Lower leg skin (tissue), 4 donors: Measurements from ENCODE around the gene SLC9A5. TPM values are rescaled to one million over a fixed set of nuclear protein-coding genes. Genes with fewer than 3 reads are reported as not detected.

Experiments
- DNase-seq, 2 donors: peaks; one replicate each; pipeline ENCODE4 v3.0.0-alpha.2; 2019; ENCODE audit warnings: low spot score in 2 of 2
- H3K4me3 ChIP-seq: fragments of 200-600 bp; sonication (generic); 2 replicates; pipeline ENCODE4 v1.5.1; 2017; ENCODE audit warnings: mild to moderate bottlenecking, low read depth; ENCODE audit not compliant: poor library complexity, severe bottlenecking
- POLR2A ChIP-seq, 2 donors: fragments of 450-650 bp; IDR thresholded peaks; one replicate each; pipeline ENCODE4 v1.6.1; 2016 to 2017; ENCODE audit warnings: antibody characterized with exemption in 2 of 2, mild to moderate bottlenecking in 1 of 2, moderate library complexity in 1 of 2
- WGBS, 2 donors: methylation state at CpG; one replicate each; pipeline ENCODE4 v1.1.5; 2018; 5-methylcytosine and 5-hydroxymethylcytosine counted together
- intact Hi-C: fragments of 100-400 bp; cut with DNase I; formaldehyde crosslinking; loops from one replicate; pipeline ENCODE4 v1.15.0; 2023; ENCODE audit warnings: low total_unique reads
- total RNA-seq, 4 donors: library from RNA; depleted of rRNA; stranded (reverse); fragments of >200 nt; gene quantifications; one replicate each; pipeline ENCODE4 v1.1.0, GENCODE V29; 2016
- TF ChIP-seq, protein P1 (sequence below), 3 donors: fragments of 450-650 bp; IDR thresholded peaks; one replicate each; pipeline ENCODE4 v1.5.1; 2016; ENCODE audit warnings: antibody characterized with exemption in 3 of 3, mild to moderate bottlenecking in 3 of 3, moderate library complexity in 2 of 3

Gene SLC9A5
- total RNA-seq, 4 donors from 2014 or later = 0.04 to 0.83 (median 0.64) TPM

GRCh38 chr16:67263201-67263600, 14.4 kb downstream of the SLC9A5 start:
- DNase-seq = no peak
- TF ChIP-seq, protein P1, sequence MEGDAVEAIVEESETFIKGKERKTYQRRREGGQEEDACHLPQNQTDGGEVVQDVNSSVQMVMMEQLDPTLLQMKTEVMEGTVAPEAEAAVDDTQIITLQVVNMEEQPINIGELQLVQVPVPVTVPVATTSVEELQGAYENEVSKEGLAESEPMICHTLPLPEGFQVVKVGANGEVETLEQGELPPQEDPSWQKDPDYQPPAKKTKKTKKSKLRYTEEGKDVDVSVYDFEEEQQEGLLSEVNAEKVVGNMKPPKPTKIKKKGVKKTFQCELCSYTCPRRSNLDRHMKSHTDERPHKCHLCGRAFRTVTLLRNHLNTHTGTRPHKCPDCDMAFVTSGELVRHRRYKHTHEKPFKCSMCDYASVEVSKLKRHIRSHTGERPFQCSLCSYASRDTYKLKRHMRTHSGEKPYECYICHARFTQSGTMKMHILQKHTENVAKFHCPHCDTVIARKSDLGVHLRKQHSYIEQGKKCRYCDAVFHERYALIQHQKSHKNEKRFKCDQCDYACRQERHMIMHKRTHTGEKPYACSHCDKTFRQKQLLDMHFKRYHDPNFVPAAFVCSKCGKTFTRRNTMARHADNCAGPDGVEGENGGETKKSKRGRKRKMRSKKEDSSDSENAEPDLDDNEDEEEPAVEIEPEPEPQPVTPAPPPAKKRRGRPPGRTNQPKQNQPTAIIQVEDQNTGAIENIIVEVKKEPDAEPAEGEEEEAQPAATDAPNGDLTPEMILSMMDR (IDR thresholded peaks at IDR 0.05) = no peak
- no peak for TF ChIP-seq POLR2A (IDR thresholded peaks at IDR 0.05)
- H3K4me3 ChIP-seq = no peak overlapping the region
- intact Hi-C loops = no loop called here
- WGBS, 2 donors = 88 to 92% methylated on average over 3 of the region's 3 CpGs

GRCh38 chr16:67264277-67264676, 15.5 kb downstream of the SLC9A5 start:
- no peak for DNase-seq
- TF ChIP-seq, protein P1 (IDR thresholded peaks at IDR 0.05) = no peak
- TF ChIP-seq POLR2A (IDR thresholded peaks at IDR 0.05) = no peak
- intact Hi-C loops = no loop called here
- 77 to 89% methylated on average over 9 of the region's 9 CpGs for WGBS, 2 donors
- H3K4me3 ChIP-seq = no peak overlapping the region

- no peak for DNase-seq
- intact Hi-C loops = no loop called here
- H3K4me3 ChIP-seq = no peak overlapping the region
- no peak for TF ChIP-seq POLR2A (IDR thresholded peaks at IDR 0.05)
- TF ChIP-seq, protein P1 (IDR thresholded peaks at IDR 0.05) = no peak
- WGBS, 2 donors = 80 to 94% methylated on average over 5 of the region's 5 CpGs
Measured at GRCh38 chr16:67264866-67265265, 16.1 kb downstream of the SLC9A5 start.

DNA sequence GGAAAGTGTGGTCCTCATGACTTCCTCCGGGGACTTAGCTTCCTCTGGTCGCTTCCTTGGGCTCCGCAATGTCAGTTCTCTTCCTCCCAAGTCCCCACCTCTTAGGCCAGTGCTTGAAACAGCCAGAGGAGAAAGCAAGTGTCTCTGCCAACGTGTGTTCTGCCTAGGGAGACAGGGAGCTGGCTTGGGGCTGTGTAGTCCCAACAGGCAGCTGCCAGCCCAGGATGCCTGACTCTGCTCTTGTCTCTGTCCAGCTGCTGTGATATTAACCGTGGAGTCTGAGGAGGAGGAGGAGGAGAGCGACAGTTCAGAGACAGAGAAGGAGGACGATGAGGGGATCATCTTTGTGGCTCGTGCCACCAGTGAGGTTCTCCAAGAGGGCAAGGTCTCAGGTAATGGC, 17.1 kb downstream of the SLC9A5 start:
- no peak for DNase-seq
- TF ChIP-seq, protein P1 (IDR thresholded peaks at IDR 0.05) = no peak
- no peak for TF ChIP-seq POLR2A (IDR thresholded peaks at IDR 0.05)
- no peak overlapping the region for H3K4me3 ChIP-seq
- intact Hi-C loops = no loop called here
- WGBS, 2 donors = 68 to 72% methylated on average over 8 of the region's 8 CpGs

DNA sequence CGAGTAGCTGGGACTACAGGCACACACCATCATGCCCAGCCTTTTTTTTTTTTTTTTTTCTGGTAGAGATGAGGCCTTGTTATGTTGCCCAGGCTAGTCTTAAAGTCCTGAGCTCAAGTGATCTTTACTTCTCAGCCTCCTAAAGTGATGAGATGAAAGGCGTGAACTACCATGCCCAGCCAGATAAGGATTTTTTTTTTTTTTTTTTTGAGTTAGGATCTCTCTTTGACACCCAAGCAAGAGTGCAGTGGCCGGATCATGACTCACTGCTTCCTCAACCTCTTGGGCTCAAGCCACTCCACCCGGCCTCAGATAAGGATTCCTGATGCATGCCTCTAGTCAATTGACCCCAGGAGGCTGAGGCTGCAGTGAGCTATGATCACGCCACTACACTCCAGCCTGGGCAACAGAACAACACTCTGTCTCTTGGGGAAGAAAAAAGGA, 19.4 kb downstream of the SLC9A5 start:
- intact Hi-C loops = no loop called here
- TF ChIP-seq, protein P1 (IDR thresholded peaks at IDR 0.05) = no peak
- no peak for TF ChIP-seq POLR2A (IDR thresholded peaks at IDR 0.05)
- DNase-seq = no peak
- no peak overlapping the region for H3K4me3 ChIP-seq
- 48 to 52% methylated on average over 5 of the region's 5 CpGs for WGBS, 2 donors

- TF ChIP-seq, protein P1 (IDR thresholded peaks at IDR 0.05) = no peak
- TF ChIP-seq POLR2A (IDR thresholded peaks at IDR 0.05) = no peak
- 25 to 41% methylated on average over 5 of the region's 5 CpGs for WGBS, 2 donors
- H3K4me3 ChIP-seq = no peak overlapping the region
- DNase-seq = no peak
- intact Hi-C loops = no loop called here
Measured at GRCh38 chr16:67269766-67270165, 21.0 kb downstream of the SLC9A5 start.
